Measurements from ENCODE around the gene USP21.

USP21 gene

DNA sequence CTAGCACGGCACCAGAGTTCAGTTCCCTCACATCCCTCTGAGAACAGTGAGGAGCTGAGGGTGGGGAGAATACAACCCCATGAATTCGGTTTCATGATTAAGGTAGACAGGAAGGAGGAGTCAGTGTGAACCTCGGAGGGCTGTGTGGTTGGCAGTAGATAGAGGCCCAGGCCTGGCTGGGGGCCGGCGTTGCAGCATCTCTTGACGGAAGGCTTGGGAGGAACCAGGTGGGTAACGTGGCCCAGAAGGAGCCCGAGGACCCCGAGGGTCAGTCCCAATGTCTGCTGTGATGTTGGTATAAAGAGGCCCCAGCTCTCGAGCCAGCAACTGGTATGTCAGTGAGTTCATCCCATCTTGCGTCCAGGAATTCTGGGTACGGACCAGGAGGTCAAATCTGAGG is 12.4 kb downstream of the USP21 start:
- DNase-seq = no peak

DNA sequence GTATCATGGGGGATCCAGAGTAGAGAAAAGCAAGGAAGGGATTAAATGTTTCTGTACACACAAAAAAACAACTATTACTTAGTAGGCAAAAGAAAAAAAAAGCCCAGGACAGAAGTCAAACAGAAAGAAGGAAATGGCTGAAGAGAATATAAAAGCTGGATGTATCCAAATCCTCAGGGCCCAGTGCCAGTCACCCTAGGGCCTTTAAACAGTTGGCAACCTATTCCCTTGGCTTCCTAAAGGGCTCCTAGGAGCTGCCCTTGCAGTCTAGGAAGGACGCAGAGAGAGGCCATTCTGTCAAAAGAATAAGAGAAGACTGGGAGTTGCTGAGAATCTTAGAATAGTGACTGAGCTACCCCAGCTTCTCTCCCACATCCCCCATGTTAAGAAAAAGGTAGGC is 13.0 kb downstream of the USP21 start:
- DNase-seq = no peak

DNA sequence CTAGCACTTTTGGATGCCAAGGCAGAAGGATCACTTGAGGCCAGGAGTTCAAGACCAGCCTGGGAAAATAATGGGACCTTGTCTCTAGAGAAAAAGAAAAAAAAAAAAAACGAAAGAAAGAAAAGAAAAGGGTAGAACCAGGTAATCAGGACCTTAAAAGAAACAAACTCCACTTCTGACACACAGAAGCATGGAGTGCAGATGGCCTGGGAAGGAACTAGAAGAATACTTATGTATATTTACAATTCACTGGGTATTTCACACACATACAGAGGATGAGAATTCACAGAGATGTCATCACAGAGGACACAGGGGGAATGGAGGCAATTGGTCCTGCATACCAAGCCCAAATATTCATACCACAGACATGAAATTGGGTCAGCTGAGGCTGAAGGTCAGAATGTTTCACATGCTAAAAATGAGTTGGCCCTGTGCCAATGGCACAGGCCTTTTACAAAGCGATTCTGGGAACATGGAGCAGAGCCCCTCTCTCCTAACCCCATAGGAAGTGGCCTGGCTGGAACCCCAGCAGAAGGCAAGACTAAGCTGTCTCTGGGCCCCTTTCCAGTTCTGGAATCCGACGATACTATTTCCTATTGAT is 13.6 kb downstream of the USP21 start:
- no peak for DNase-seq

DNA sequence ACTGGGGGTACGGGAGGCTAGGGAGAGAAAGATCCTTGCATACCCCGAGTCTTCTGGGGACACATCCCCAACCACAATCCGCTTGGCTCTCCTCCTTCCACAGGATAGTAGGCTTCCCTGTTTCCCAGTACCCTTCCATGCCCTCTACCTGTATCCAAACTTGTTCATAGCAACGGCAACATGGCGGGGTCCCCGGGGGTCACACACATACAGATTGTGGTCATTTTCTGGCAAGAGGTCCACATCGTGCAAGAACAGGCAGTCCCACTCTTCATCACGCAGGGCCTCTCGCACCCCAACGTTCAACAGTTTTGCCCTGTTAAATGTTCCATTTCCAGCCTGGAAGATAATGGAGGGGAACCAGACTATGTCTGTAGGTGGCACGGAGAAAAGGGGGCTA is 14.4 kb downstream of the USP21 start:
- no peak for DNase-seq

DNA sequence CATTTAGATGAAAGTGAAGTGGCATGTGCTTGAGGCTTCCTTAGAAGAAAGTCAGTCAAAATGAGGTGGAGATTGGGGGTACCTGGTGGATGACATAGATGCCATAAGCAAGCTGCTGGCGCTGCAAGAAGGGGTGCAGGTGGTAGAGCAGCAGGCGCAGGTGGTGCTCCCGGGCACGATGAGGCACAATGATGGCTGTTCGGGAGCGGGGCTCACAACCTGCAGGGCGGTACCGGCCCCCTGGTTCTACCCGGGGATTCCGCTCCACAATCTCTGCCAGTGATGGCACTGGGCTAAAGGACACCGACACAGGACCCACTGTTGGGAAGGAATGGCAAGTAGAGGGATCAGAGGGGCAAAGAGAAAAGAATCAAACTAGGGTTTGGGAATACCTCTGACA is 15.6 kb downstream of the USP21 start:
- DNase-seq = no peak

DNA sequence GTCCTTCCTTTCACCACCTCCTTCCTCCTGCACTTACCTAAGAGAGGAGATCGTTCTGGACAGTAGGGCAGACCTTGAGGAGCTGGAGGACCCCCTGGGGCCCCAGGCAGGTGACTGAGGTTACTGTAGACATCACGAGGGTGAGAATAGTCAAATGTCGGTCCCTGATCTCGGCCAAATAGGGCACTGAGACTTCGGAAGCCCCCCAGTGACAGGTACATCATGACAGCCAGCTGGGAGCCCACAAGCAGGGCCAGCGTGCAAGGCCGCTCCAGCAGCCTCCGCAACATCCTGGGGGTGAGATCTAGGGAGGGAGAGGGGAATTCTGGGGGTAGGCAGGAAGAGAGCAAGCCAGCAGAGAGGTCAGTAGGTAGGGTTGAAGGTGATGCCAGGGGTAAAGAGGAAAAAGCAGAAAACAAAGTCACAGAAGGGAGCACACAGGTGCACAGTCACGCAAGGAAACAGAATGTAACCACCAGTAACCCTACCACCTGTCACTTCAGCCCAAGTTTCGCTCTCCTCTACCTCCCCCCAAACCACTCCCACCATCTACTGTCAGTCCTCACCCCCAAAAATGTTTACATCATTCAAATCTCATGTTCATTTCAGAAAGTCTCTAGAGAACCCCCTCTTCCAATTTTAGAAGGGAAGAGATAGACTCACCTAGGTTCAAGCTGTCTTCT is 16.6 kb downstream of the USP21 start:
- no peak for DNase-seq

DNA sequence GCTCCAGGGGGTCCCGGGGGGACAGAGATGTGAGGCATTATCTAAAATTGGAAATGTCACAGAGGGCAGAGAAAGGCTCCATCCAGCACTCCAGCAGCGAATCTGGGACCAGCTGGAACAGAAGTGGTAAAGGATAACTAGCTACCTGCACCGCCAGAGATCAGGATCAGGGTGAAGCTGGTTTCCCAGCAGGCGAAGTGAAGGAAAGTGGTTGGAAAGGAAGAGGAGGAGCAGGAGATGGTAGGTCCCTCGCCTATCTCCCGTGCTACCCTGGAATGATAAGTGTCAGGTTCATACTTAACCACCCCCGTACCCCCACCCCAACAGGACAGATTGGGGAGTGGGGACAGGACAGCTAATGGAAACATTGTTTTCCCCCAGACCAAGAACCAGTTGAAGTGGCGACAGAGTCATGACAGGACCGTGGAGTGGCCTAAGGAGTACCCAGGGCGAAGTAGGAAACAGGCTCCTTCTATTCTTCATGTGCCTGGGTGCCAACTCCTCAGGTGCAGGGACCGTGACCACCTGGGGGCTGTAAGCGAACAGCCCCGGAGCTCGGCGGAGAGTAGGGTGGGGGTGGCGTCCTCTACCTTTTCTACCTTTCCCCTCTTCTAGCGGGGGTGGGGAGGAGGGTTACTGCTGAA is 17.3 kb downstream of the USP21 start:
- DNase-seq = no peak

DNA sequence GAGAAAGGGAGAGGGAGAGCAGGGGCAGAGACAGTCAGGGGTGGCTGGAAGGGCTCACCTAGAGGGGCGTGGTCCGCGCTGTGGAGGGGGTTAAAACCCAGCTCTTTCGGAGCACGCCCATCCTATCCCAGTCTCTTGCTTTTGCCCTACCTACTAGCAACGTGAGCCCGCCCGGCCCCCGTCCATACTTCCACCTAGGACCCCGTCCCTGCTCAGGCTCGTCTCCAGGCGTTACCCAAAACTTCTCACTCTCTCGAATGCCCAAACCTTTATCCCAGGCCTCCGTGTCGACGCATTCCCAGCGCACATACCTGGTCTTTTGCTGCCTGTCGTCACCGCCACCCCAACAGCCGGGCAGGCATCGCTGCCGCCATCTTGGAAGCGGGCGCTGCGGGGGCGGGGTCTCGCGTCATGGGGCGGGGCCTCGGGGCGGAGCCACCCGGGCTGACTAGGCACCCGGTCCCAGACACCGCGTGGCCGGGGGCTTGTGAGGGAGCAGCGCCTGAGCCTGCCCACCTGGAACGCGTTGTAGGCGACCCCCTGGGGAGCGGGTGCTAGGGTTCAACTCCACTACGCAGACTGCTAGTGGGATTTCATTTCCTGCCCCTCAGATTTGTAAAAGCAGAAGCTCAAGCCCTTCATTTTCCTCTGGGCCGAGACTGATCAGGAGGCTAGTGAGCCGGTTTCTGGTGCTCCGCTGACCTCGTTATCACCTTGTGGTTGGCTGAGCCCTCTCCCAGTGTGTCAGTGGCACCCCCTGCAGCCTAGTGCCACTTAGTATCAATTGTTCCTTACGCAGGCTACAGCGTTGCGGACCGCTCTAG is 18.0 kb downstream of the USP21 start, which contains the start of gene B4GALT3:
Gene B4GALT3 (minus strand): TSS at position 396 of the 824 bp plus-strand sequence. CDS start 1,447 bp downstream, outside the sequence.
- DNase-seq = peak; percentile 95

DNA sequence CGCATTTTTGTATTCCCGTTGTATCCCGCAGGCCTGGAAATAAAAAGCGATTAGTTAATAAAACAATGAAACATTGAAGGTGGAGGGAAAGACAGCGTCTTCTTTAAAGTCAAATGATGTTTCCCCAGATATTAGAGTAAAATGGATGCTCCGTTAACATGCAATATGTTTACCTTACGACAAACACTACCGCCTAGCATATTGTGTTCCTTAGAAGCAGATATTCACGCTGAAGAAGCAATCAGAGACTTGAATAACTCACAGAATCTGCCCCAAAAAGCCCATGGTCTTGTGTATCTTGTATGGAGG is 18.6 kb downstream of the USP21 start:
- DNase-seq = no peak

DNA sequence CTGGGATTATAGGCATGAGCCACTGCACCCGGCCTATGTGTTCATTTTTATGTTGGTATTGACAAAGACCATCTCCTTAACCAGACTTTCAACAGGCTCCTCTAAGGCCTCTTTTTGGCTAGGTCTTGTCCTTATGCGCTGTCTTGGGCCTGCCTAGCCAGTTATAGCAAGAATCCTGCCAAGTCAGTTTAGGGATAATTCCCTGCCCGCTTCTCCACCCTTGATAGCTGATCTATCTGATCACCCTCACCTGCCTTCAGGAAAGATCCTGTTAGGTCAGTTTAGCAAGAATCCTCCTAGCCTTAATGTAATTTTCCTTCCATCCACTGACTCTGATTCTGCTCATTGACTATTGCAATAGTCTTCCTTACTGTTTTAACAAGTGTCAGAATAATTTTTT is 20.4 kb downstream of the USP21 start:
- DNase-seq = no peak

DNA sequence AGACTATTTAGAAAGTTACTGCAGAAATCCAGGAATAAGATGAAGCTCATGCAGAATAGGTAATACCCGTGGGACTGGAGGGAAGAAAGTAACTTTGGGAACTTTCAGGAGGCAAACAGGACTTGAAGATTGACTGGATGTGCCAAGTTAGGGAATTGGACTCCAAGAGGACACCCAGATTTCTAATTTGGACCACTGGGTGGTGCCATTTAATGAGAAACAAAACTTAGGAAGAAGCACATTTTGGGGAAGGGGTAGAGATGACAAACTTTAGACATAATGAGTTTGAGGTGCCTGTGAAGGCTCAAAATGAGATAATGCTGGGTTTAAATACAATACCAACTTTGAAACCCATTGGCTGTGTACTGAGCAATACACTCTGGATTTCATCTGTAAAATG is 21.3 kb downstream of the USP21 start:
- DNase-seq = no peak

DNA sequence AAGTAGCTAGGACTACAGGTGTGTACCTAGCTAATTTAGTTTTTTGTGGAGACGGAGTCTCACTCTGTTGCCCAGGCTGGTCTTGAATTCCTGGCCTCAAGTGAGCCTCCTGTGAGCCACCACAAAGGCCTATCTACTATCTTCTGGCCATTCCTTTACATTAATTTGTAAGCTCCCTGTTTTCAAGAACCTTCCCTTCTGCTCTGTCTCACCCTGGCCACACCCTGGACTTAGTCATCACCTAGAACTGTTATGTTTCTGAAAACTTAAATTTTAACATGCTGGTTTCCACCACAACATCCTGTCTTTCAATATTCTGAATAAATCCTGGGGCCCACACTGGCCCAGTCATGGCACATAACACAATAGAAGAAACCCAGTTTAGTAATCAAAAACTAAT is 22.9 kb downstream of the USP21 start:
- peak; percentile 76 for DNase-seq

DNA sequence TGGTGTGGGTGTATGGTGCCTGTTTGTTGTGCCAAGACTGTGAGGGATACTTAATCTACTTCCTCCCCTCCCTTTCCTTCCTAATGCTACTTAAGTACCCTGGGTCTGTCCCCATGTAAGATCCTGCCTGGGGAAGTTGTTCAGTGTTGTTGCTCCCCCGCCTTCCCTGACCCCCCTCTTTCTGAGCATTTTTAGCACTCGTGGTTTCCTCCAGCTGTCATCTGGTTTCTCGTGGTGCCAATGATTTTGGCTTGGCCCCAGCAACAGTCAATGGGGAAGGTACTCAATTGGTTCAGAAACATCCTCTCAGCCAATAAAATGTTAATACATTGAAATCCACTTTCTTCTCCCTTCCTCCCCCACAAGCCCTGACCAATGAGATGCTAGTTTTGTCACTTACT is 26.0 kb downstream of the USP21 start:
- peak; percentile 75 for DNase-seq

DNA sequence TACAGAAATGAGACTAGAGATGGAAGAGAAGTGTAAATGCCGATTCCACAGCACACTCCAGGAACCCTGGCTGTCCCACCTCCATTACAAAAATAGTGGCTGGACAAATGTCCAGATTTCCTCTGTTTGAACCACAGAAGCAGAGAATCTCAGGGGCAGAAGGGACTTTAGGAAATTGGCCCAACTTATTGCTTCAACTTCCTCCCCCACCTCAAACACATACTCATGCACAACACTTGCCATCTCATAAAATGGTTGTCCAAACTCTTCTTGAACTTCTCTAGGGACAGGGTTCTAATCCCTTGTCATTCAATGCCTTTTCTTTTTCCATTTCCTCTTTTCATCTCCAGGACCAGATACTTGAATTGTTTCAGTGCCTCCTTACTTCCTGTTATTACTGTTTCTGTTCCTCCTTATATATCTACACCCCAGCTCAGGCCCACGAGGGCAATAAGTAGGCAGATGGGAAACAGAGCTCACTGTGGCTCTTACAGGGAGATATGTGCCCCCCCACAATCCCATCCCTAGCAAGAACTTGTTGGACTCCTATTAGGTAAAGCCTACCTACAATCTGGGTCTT is 26.5 kb downstream of the USP21 start:
- no peak for DNase-seq

DNA sequence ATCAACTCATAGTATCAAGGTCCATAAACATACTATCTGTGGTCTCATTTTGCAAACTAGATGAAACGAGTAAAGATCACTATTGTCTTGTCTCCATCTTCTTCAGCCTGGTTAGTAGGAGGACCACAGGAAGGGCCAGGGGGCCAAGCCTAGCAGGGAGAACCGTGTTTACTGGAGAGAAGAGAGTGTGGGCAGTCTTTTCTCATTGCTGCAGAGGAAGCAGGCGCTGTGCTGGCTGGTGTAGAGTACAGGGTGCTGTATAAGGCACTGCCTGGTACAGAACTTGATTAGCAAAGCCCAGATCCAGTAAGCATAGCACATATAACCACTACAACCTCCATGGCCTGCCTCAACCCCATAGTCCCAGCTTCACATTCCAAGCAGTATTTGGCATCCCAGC is 28.0 kb downstream of the USP21 start:
- no peak for DNase-seq

DNA sequence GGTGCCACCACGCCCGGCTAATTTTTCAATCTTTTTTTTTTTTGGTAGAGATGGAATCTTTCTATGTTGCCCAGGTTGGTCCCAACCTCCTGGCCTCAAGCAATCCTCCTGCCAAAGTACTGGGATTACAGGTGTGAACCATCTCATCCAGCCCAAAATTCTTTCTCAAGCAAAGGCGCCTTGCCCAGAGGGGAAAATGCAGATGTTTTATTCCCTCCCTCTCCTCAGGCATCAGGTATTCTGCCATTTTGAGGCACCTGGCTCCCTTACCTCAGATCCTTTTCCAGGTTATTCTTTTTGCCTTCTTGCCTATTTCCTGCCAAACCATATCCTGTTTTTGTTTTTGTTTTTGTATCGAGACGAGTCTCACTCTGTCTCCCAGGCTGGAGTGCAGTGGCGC is 29.1 kb downstream of the USP21 start:
- no peak for DNase-seq

DNA sequence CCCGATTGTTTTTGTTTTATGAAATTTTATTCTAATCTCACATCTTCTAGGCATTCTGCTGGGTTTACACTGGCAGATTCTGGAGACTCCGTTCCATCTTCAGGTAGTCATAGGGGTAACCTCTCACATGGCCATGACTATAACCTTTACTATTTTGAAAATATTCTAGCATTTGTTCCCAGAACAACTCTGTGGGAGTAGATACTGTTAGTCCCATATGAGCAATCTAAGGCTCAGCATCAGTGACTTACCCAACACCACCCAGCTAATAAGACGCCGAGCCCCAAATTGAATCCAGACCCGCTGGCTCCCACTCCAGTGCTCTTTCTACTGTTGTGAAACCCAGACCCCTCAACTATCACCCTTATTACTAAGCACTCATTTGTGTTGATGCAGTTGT is 29.7 kb downstream of the USP21 start:
- no peak for DNase-seq

DNA sequence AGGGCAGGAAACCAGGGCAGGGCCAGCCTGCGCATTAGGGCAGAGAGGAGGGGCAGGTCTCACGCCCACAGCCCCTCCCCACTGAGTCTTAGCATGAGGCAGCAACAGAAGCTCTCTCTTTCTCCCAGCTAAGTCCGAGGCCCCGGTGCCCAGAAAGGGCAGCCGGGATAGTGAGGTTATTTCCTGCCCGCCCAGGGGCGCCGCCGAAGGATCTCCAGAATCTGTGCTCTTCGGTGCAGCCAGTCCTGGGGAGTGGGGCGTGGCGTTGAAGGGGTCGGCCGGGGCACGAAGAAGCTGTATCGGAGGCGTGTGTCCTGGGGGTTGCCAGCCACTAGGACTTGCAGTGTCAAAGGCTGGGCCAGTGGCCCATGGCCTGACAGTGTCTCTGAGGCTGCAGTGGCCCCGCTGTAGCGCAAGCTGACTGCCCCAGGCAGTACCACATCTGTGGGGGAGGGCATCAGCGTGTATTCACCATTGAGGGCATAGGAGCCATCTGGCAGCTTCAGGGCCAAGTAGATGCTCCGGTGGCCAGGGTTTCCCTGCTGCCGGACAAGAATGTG is 31.7 kb downstream of the USP21 start:
- DNase-seq = no peak

DNA sequence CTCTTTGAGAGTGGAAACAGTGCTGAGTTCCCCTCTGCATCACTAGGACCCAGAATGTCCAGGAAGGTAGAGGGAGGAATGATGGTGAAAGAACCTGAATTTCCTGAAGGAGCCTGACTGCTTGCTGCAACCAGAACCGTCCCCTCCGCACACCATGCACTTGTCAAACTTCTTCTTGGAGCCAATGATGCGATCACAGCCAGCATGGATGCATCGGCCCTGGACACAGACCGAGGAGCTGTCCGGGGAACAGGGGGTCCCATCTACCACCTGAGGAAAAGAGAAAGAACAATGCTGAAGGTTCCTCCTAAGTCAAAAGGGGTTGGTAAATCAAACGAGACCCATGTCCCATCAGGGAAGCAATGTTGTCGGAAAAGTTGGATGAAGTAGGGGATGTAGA is 32.7 kb downstream of the USP21 start:
- no peak for DNase-seq

DNA sequence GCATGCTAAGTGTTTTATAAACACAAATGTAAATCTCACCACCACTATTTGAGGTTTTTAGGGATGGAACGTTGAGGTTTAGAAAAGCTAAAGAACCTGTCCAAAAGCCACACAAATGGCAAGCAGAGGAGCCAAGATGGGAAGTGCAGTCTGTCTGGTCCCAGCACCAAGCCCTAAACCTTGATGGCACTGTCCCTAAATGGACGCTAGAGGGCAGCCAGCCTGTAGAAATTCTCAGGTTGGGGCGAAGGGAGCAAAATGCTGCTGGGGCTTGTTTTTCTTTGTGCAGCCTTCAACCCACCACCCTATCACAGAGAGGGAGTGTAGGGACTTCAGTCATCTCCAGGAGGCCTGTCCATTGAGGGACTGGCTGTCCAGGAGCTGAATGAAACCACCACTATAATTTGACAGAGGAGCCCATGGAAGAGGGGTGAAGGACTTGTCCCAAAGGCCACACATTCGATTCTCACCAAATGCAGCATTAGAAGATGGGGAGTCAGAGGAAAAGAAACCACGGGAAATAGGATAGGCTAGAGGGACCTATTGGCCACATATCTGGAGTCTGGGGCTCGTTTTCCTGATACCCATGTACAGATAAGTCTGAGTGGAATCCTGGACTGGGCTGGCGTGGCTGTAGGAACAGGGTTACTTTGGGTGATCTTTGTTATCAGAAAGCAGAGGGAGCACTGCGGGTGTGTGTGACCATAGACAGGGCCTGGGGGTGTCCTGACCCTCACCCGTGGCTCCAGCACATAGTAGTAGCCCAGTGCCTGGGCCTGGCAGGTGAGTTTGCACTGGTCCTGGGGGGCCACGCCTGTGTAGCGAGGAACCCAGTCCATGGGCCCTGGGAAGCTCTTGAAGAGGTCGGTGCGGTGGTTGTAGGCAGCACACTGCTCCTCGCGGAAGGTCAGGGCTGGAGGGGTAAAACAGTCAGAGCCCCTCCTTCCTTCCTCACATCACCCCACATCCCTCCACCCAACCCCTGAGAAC is 33.5 kb downstream of the USP21 start:
- DNase-seq = peak; percentile 75

DNA sequence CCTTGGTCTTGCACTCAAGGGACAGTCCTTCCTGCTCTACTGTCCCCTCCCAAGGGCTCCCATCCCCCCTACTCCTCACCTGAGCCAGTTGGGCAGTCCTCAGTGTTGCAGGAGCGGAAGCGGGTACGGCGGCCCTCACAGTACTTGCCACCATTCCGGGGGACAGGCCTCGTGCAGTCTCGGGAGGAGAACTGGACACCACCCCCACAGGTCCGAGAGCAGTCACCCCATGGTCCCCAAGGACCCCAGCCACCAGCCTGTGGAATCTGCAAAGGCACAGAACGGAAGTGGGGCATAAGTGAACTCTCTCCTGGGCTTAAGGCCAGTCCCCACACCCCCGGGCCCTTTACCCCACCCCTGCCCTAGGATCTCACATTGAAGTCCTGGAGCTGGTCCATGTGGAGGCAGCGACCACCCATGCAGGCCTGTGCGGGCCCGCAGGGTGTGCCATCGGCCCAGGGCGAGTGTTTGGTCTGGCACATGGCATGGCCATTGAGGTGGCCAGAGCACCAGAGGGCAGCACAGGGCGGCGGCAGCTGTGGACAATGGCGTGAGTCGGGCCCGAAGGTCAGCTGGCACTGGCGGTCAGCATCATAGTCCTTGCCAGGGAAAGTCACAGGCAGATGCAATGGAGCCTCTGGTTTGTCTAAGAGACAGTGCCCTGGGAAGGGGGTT is 34.4 kb downstream of the USP21 start:
- DNase-seq = no peak
